Activated CD4-positive, alpha-beta T cell treated with anti-CD3 and anti-CD28 coated beads, Interleukin-2, amount 50 U/mL, for 4 hours (primary cell): ENCODE results near the gene CILP2.

Experiments
- DNase-seq, 2 experiments: peaks; one replicate each; pipeline ENCODE4 v3.0.0-alpha.2; 2020

The CILP2 gene, protein sequence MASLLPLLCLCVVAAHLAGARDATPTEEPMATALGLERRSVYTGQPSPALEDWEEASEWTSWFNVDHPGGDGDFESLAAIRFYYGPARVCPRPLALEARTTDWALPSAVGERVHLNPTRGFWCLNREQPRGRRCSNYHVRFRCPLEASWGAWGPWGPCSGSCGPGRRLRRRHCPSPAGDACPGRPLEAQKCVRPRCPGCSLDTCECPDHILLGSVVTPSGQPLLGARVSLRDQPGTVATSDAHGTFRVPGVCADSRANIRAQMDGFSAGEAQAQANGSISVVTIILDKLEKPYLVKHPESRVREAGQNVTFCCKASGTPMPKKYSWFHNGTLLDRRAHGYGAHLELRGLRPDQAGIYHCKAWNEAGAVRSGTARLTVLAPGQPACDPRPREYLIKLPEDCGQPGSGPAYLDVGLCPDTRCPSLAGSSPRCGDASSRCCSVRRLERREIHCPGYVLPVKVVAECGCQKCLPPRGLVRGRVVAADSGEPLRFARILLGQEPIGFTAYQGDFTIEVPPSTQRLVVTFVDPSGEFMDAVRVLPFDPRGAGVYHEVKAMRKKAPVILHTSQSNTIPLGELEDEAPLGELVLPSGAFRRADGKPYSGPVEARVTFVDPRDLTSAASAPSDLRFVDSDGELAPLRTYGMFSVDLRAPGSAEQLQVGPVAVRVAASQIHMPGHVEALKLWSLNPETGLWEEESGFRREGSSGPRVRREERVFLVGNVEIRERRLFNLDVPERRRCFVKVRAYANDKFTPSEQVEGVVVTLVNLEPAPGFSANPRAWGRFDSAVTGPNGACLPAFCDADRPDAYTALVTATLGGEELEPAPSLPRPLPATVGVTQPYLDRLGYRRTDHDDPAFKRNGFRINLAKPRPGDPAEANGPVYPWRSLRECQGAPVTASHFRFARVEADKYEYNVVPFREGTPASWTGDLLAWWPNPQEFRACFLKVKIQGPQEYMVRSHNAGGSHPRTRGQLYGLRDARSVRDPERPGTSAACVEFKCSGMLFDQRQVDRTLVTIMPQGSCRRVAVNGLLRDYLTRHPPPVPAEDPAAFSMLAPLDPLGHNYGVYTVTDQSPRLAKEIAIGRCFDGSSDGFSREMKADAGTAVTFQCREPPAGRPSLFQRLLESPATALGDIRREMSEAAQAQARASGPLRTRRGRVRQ

GRCh38 chr19:19538061-19538784 is at the start of gene CILP2:
CILP2 (plus strand) TSS chr19:19538265; CDS start chr19:19538350, 85 bp downstream.
- no peak for DNase-seq

DNA sequence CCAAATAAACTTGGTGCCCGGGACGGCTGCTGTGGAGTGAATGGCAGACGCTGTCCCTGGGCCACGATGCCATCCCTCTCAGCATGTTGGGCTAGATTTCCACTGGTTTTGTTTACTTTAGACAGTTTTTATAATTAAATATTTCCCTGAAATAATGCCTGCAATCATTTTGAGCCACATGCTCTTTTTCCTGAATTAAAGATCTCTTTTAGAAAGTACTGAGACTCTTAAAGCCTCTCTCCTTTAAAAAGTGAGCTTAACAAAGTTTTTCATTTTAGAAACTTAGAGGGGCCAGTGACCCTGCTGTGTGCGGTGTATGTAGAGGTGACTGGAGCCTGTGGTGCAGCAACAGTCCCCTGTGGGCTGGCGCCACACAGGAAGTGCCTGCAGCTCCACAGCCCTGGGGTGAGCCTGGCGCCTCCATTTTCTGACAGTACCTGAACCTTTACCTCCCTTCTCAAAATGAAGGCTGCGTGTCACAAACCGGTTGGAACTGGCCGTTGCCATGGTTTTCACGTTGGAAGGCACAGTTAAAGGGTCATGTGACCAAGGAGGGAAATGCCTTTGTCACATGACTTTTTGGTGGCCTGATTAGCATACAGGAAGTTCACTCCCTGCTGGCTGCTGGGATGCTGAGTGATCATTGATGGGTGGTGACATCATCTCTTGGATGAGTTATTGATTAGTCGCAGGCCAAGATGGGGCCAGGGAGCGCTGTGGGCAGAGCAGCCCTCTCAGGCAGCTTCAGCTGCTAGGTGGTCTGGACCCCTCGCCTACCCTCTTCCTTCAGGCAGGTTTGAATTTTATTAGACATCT is 49.0 kb upstream of the CILP2 start:
- peak; percentile 76 to 77 for DNase-seq

GRCh38 chr19:19489804-19490204 is 48.3 kb upstream of the CILP2 start:
- DNase-seq: no peak

DNA sequence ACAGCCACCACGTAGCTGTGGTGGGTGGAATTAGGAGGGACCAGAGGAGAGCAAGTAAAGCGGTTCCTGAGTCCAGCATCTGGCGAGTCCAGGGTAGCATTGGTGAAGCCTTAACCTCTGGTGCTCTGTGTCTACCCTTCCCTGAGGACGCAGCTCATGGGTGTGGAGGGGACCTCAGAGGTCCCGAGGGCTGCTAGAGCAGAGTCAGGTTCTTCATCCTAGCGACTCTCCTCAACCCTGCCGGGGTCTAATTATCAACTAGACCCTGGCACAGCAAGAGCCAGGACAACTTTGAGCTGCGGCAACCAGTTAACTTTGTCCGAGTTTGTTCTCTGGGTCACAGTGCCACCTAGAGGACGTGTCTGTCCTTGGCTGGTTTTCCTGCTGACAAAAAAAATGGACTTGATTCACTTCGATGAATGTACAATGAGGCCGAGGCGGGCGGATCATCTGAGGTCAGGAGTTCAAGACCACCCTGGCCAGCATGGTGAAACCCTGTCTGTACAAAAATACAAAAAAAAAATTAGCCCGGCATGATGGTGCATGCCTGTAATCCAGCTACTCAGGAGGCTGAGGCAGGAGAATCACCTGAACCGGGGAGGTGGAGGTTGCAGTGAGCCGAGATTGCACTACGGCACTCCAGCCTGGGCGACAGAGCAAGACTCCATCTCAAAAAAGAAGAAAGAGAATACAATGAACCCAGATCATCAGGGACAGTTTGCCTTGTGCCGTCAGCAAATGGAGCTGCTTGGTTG is 47.7 kb upstream of the CILP2 start:
- DNase-seq: peak; percentile 77 to 80

- DNase-seq: no peak
Observed at GRCh38 chr19:19491321-19492025, 46.6 kb upstream of the CILP2 start.

GRCh38 chr19:19492026-19492610 is 45.9 kb upstream of the CILP2 start:
- DNase-seq: no peak

GRCh38 chr19:19493841-19494546 is 44.1 kb upstream of the CILP2 start:
- DNase-seq: no peak

DNA sequence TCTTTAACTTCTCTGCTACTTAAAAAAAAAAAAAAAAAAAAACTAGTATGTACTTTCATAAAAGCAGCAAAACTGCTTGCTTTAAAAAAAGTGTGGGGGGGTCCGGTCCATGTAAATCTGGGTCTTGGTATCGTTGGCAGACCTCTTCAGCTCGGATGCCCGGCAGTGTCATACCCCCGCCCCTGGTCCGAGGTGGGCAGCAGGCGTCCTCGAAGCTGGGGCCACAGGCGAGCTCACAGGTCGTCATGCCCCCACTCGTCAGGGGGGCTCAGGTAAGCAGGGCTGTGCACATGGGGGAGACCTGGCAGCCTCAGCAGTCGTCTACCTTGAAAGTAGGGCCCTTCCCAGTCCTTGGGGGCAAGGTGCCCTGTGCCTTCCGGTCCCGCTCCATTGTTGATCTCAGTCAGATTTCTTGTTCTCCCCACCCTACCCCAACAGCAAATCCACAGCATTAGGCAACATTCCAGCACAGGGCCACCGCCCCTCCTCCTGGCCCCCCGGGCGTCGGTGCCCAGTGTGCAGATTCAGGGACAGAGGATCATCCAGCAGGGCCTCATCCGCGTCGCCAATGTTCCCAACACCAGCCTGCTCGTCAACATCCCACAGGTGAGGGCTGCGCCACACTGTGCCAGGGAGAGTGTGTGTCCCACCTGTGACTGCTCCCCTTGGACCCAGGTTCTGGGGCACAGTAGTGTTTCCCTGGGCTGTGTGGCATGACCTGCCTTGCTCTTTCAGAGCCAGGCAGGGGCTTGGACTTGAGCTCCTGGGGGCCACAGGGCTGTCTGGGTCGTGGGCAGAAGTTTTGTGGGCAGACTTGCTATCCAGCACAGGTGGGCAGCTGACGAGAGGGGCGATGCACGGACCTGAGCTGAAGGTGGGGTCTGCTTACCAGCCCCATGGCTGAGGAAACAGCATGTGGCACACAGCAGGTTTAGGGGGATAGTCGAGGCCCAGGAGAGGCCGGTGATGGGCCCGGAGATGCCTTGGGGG is 42.2 kb upstream of the CILP2 start:
- DNase-seq: no peak

DNA sequence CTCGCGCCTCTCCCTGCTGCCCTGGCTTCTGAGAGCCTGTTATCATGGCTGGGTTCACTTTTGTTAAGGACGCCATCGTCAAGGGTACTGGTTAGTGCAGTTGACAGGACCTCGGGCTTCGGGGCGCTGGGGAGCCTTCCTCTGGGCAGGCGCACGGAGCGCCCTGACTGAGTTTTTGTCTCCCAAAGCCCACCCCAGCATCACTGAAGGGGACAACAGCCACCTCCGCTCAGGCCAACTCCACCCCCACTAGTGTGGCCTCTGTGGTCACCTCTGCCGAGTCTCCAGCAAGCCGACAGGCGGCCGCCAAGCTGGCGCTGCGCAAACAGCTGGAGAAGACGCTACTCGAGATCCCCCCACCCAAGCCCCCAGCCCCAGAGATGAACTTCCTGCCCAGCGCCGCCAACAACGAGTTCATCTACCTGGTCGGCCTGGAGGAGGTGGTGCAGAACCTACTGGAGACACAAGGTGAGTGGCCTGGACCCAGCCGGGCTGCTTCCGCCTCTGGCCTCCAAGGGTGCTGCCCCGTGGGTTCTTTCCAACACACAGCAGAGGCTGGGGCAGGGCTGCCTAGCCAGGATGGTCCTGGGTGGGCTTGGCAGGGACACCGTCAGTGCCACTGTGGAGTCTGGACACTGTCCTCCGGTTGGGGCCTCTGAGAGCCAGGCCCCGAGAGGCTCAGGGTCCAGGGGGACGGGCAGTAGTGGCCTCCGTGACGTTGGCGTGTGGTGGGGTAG is 39.6 kb upstream of the CILP2 start:
- no peak for DNase-seq

DNA sequence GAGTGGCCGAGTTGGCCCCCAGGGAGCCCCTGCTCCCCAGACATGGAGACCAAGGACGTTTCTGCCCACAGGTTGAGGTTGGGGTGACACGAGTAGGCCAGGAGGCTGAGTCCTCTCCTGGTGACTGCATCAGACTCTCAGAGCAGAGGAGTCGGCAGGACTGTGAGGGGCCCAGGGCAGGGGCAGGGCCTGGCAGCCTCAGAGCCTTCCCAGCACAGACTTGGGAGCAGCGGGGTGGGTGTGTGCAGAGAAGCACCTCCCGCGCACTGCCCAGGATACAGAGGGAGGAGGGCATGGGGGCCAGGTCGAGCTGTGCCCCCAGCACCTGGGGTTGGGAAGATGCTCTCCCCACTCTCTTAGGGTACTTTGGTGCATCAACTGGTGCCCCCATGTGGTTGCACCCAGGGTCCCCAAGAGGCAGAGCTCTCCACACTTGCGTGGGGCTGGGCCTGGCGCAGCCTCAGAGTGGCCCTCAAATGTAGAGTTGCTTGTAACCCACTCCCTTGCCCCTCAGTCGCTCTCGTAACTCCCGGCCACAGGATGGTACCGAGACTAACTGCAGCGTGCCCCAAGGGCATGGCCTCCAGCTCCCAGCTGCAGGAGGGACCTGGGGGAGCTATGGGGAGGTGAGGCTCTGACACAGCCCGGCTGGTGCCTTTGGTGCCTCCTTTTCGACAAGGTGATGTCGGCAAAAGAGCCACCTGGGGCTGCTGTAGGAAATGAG is 38.6 kb upstream of the CILP2 start:
- no peak for DNase-seq

DNA sequence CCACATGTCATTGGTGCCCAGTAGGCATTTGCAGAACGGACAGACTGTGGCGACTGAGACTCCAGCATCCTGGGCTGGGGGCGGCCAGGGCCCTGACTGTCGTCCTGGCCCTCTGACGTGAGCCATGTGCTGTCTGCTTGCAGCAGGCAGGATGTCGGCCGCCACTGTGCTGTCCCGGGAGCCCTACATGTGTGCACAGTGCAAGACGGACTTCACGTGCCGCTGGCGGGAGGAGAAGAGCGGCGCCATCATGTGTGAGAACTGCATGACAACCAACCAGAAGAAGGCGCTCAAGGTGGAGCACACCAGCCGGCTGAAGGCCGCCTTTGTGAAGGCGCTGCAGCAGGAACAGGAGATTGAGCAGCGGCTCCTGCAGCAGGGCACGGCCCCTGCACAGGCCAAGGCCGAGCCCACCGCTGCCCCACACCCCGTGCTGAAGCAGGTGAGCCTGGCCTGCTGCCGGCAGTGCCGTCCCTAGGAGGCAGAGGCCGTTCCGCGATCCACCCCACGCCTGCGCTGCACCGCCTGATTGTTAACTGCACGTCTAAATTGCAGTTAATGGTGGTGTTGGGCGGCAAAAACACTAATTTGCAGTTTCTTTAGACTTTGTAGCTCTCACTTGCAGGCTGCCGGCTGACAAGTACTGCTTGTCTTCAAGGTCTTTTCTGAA is 37.0 kb upstream of the CILP2 start:
- no peak for DNase-seq

DNA sequence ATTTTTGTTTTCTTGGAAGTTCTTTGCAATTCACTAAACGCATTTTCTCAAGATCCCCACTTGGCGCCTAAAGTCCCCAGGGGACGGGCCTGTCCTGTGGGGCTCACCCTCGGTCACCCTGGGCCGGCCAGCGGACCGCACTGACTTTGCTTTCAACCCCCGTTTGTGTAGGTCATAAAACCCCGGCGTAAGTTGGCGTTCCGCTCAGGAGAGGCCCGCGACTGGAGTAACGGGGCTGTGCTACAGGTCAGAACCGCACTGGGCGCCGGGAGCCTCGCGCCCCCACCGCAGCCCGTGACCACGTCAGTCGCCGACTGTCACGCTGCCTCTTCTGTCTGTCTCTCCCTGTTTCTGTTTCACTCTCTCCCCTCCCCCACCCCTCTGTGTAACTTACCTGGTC is 36.3 kb upstream of the CILP2 start:
- no peak for DNase-seq

DNA sequence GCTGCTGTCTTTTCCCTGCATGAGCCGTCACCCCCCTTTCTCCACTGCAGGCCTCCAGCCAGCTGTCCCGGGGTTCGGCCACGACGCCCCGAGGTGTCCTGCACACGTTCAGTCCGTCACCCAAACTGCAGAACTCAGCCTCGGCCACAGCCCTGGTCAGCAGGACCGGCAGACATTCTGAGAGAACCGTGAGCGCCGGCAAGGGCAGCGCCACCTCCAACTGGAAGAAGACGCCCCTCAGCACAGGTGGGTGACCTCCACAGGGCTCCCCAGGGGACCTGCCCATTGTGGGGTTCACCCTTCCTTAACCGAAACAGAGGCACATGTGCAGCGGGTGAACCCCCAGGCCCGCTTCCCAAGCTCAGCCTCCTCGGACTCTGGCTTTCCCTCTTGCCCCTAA is 35.8 kb upstream of the CILP2 start:
- no peak for DNase-seq

GRCh38 chr19:19502808-19503602 is 35.1 kb upstream of the CILP2 start:
- DNase-seq: no peak
